Bronchial epithelial cell (primary cell): ENCODE measurements around the gene RPS4Y2. TPM values are rescaled to one million over a fixed set of nuclear protein-coding genes. Genes with fewer than 3 reads are reported as not detected.
A peak's percentile ranks its signal among the peaks of the same experiment; 100 is the strongest.

Experiments
- DNase-seq: peaks from one replicate; pipeline ENCODE4 v3.0.0-alpha.2; 2010; ENCODE audit warnings: low read depth
- FAIRE-seq: peaks from 2 replicates; lab custom pipeline; 2011; peaks lifted over from hg19 to GRCh38; lab: Jason Lieb, UNC
- H3K27me3 ChIP-seq: 2 replicates; pipeline ENCODE4 v1.5.1; 2011; ENCODE audit warnings: low read length; ENCODE audit not compliant: control insufficient read depth, insufficient read depth
- H3K36me3 ChIP-seq: 2 replicates; pipeline ENCODE4 v1.5.1; 2011; ENCODE audit warnings: low read length; ENCODE audit not compliant: control insufficient read depth, insufficient read depth
- H3K4me3 ChIP-seq: 2 replicates; pipeline ENCODE4 v1.5.1; 2011; ENCODE audit warnings: mild to moderate bottlenecking, low read depth, low read length, control low read depth
- total RNA-seq: library from RNA; depleted of rRNA; stranded (reverse); fragments of >200 nt; gene quantifications from 2 replicates; pipeline ENCODE4 v1.2.1, GENCODE V29; 2014
- TF ChIP-seq, protein P1 (sequence below): IDR thresholded peaks from 2 replicates; pipeline ENCODE4 v1.5.1; 2011; ENCODE audit warnings: mild to moderate bottlenecking, moderate library complexity, low read length, control low read depth, inconsistent platforms; ENCODE audit not compliant: insufficient read depth, severe bottlenecking

The RPS4Y2 gene
- total RNA-seq, result not detected in 2 replicates

- no peak for DNase-seq
- no peak within 1 kb of the TSS for H3K4me3 ChIP-seq
- H3K36me3 ChIP-seq, result no peaks in the 10 kb centered on the region
- H3K27me3 ChIP-seq, result no peaks in the 10 kb centered on the region
- TF ChIP-seq, protein P1, sequence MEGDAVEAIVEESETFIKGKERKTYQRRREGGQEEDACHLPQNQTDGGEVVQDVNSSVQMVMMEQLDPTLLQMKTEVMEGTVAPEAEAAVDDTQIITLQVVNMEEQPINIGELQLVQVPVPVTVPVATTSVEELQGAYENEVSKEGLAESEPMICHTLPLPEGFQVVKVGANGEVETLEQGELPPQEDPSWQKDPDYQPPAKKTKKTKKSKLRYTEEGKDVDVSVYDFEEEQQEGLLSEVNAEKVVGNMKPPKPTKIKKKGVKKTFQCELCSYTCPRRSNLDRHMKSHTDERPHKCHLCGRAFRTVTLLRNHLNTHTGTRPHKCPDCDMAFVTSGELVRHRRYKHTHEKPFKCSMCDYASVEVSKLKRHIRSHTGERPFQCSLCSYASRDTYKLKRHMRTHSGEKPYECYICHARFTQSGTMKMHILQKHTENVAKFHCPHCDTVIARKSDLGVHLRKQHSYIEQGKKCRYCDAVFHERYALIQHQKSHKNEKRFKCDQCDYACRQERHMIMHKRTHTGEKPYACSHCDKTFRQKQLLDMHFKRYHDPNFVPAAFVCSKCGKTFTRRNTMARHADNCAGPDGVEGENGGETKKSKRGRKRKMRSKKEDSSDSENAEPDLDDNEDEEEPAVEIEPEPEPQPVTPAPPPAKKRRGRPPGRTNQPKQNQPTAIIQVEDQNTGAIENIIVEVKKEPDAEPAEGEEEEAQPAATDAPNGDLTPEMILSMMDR, result no peak
- no peak for FAIRE-seq
Observed at GRCh38 chrY:20755808-20756207, at the start of gene RPS4Y2. RPS4Y2 (plus strand) TSS chrY:20756108; CDS start chrY:20756164, 56 bp downstream.

- no peak overlapping the region for H3K4me3 ChIP-seq
- FAIRE-seq (no peak), DNase-seq (peak; percentile 49)
- H3K27me3 ChIP-seq, result no peaks in the 10 kb centered on the region
- TF ChIP-seq, protein P1, result no peak
- H3K36me3 ChIP-seq, result no peaks in the 10 kb centered on the region
Observed at GRCh38 chrY:20714391-20714790, 41.5 kb upstream of the RPS4Y2 start.

DNA sequence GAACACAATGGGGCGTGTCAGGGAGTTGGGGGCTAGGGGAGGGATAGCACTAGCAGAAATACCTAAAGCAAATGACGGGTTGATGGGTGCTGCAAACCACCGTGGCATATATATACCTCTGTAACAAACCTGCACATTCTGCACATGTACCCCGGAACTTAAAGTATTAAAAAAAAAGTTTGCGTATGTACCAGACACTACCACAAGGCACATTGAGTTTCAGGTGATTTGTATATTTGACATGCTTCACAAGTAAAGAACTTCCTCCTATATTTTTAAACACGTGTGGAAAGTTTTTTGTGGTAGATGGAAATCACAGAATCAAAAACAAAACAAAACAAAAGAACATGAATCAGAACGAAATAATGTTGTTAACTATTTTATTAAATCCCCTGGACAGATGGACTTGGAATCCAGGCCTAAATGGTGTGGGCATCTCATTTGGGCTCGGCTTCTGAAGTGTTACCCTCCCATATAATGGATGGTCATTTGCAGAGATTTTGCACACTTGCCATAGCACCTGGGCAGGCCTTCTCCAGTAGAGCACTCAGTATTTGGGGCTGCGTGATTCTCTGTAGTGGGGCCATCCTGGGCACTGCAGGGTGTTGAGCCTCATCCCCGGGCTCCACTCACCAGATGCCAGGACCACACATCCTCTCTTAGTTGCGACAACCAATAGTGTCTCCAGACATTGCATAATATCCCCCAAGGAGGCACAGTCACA, 29.6 kb upstream of the RPS4Y2 start:
- FAIRE-seq (no peak), DNase-seq (no peak)
- TF ChIP-seq, protein P1, result no peak
- Histone ChIP-seq H3K36me3 (no peaks in the 10 kb centered on the region), H3K27me3 (no peaks in the 10 kb centered on the region), H3K4me3 (no peak overlapping the region)

DNA sequence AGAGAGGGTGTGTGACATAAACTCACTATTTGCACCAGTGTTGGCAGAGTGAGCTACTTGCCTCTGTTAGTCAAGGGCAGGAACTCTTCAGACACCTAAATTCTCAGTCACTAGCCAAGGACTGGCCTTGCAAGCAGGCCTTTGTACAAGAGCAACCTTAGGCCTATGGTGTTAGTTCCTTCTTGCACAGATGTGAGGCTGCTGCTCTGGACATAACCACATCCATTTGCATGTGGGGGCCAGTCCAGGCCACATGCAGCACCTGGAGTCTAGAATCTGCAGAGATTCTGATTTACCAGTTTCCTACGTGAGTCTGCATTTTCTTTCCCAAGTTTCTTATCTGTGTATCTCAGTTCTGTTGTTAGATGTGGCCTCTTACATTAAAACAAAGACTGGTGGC, 20.7 kb upstream of the RPS4Y2 start:
- DNase-seq, result no peak

DNA sequence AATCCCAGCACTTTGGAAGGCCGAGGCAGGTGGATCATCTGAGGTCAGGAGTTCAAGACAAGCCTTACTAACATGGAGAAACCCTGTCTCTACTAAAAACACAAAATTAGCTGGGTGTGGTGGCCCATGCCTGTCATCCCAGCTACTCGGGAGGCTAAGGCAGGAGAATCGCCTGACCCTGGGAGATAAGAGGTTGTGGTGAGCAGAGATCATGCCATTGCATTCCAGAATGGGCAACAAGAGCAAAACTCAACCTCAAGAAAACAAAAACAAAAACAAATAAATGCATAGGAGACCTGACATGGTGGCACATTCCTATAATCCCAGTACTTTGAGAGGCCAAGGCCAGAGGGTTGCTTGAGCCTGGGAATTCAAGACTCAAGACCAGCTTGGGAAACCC, 16.1 kb upstream of the RPS4Y2 start:
- no peaks in the 10 kb centered on the region for H3K27me3 ChIP-seq
- DNase-seq, result no peak
- no peaks in the 10 kb centered on the region for H3K36me3 ChIP-seq
- TF ChIP-seq, protein P1, result no peak
- no peak overlapping the region for H3K4me3 ChIP-seq
- FAIRE-seq, result no peak

More for the DNA sequence above, 20.7 kb upstream of the RPS4Y2 start:
- FAIRE-seq, result no peak
- Histone ChIP-seq H3K27me3 (no peaks in the 10 kb centered on the region), H3K4me3 (no peak overlapping the region), H3K36me3 (no peaks in the 10 kb centered on the region)
- TF ChIP-seq, protein P1, result no peak

DNA sequence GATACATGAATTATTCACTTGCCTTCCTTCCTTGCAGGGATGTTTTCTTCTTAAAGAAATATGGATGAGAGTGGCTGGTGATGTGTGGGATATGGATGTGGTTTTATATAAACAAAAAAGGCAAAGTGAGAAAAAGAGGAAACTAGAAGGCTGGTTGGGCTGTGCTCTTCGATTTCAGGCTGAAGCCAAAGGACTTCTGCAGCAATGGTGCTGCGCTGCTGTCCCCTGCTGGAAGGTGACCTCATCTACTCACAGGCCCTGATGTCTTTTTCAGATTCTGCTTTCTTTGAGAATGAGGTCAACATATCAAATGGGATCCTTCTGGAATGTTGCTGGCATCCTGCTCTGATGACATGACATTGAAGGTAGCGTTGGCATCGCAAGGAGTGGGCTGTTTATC, 15.3 kb upstream of the RPS4Y2 start:
- FAIRE-seq (no peak), DNase-seq (peak; percentile 1)
- no peaks in the 10 kb centered on the region for H3K36me3 ChIP-seq
- TF ChIP-seq, protein P1, result peak; percentile 20
- no peaks in the 10 kb centered on the region for H3K27me3 ChIP-seq
- H3K4me3 ChIP-seq, result no peak overlapping the region
